K562 (cell line): ENCODE measurements around the gene ADM. TPM values are rescaled to one million over a fixed set of nuclear protein-coding genes. Genes with fewer than 3 reads are reported as not detected.

Source experiments
- ATAC-seq: fragments of 200-7000 bp; cut with Tn5 transposase; 3 replicates; pipeline ENCODE4 v1.9.1; 2020; ENCODE audit warnings: moderate library complexity
- BruUV-seq: library from RNA; stranded (reverse); fragments of 400-500 nt; replicated peaks from 2 replicates; lab custom pipeline; 2021; lab: Mats Ljungman, UMichigan
- CTCF ChIA-PET: fragments of 300-600 bp; formaldehyde crosslinking; extraction: SDS; loops from one replicate; lab custom pipeline; 2021; ENCODE audit warnings: low intra/inter-chr PET ratio; lab: Yijun Ruan, JAX
- POLR2A ChIA-PET: fragments of 300-600, 350-650 bp; sonication (Branson Sonifier 250); formaldehyde crosslinking; extraction: SDS; loops from one replicate; lab custom pipeline; 2021; ENCODE audit warnings: antibody characterized with exemption, inconsistent platforms; lab: Yijun Ruan, JAX
- DNase-seq, 4 experiments: peaks; one replicate each; pipeline versions ENCODE4 v3.0.0 to v3.0.0-alpha.2; 2011 to 2018; ENCODE audit warnings: low spot score in 3 of 4, mixed read lengths in 3 of 4; ENCODE audit errors: extremely low read depth in 1 of 4
- FAIRE-seq: peaks from 2 replicates; lab custom pipeline; 2011; peaks lifted over from hg19 to GRCh38; lab: Jason Lieb, UNC
- H2AFZ ChIP-seq: 2 replicates; pipeline ENCODE4 v1.6.0; 2011; ENCODE audit warnings: low read depth, low read length, control low read depth, inconsistent platforms
- H3K27ac ChIP-seq: fragments of 200-600 bp; 3 replicates; pipeline ENCODE4 v1.8.0; 2011; ENCODE audit warnings: low read depth, mild to moderate bottlenecking, control low read depth, inconsistent platforms, low read length, moderate library complexity, mixed read lengths; ENCODE audit errors: extremely low read depth
- H3K27me3 ChIP-seq, 2 experiments: fragments of 300-600 bp in 1 of 2; 2 replicates in 1 of 2; 3 replicates in 1 of 2; pipeline versions ENCODE4 v1.6.0 to v1.8.0; 2011; ENCODE audit warnings: inconsistent platforms in 2 of 2, low read length in 2 of 2, mild to moderate bottlenecking in 1 of 2, mixed read lengths in 1 of 2, moderate library complexity in 1 of 2; ENCODE audit not compliant: control insufficient read depth in 2 of 2, insufficient read depth in 2 of 2
- H3K36me3 ChIP-seq: fragments of 300-600 bp; 3 replicates; pipeline ENCODE4 v1.8.0; 2011; ENCODE audit warnings: mild to moderate bottlenecking, low read length, inconsistent platforms; ENCODE audit not compliant: control insufficient read depth, insufficient read depth
- H3K4me1 ChIP-seq, 2 experiments: fragments of 200-600 bp in 1 of 2; replicated peaks in 1 of 2; 2 replicates in 1 of 2; 3 replicates in 1 of 2; pipeline versions ENCODE4 v1.5.1 to v1.8.0; 2011; ENCODE audit warnings: inconsistent platforms in 2 of 2, low read length in 2 of 2, mild to moderate bottlenecking in 1 of 2, mixed read lengths in 1 of 2, moderate library complexity in 1 of 2; ENCODE audit not compliant: control insufficient read depth in 2 of 2, insufficient read depth in 2 of 2
- H3K4me2 ChIP-seq: 2 replicates; pipeline ENCODE4 v1.6.1; 2011; ENCODE audit warnings: low read length, control low read depth, inconsistent platforms, mixed read lengths; ENCODE audit not compliant: insufficient read depth
- H3K4me3 ChIP-seq: fragments of 200-600 bp; sonication (generic), shearing (Covaris generic); 2 replicates; pipeline ENCODE4 v1.5.1; 2016; ENCODE audit warnings: control low read depth, inconsistent platforms
- H3K79me2 ChIP-seq: fragments of 200-600 bp; 3 replicates; pipeline ENCODE4 v1.8.0; 2011; ENCODE audit warnings: low read length, inconsistent platforms; ENCODE audit not compliant: control insufficient read depth, insufficient read depth
- H3K9ac ChIP-seq, 2 experiments: 2 replicates each; pipeline versions ENCODE4 v1.6.0 to v1.6.1; 2011; ENCODE audit warnings: low read depth in 2 of 2, low read length in 2 of 2, control low read depth in 1 of 2, inconsistent platforms in 1 of 2, mild to moderate bottlenecking in 1 of 2, mixed read lengths in 1 of 2; ENCODE audit not compliant: insufficient read depth in 1 of 2
- H3K9me1 ChIP-seq: one replicate; pipeline ENCODE4 v1.6.0; 2011; ENCODE audit warnings: inconsistent platforms, mild to moderate bottlenecking, low read length, moderate library complexity; ENCODE audit not compliant: control insufficient read depth, insufficient read depth
- H3K9me3 ChIP-seq: replicated peaks from 2 replicates; pipeline ENCODE4 v1.5.1; 2011; ENCODE audit warnings: low read depth, low read length, inconsistent platforms; ENCODE audit not compliant: control insufficient read depth, insufficient read depth
- H4K20me1 ChIP-seq: replicated peaks from 2 replicates; pipeline ENCODE4 v1.6.1; 2011; ENCODE audit warnings: low read length, inconsistent platforms, mixed read lengths; ENCODE audit not compliant: control insufficient read depth, insufficient read depth
- GABPB2 ChIP-seq: fragments of 250-450 bp; sonication (Bioruptor Pico); conservative IDR thresholded peaks from 2 replicates; pipeline ENCODE4 v1.5.1; 2021; ENCODE audit warnings: mild to moderate bottlenecking
- HNRNPL ChIP-seq: fragments of 200-400 bp; formaldehyde crosslinking; IDR thresholded peaks from 2 replicates; pipeline ENCODE4 v1.6.1; 2017; ENCODE audit warnings: low read depth, mild to moderate bottlenecking, low read length
- ILF3 ChIP-seq: fragments of 450-650 bp; IDR thresholded peaks from 2 replicates; pipeline ENCODE4 v1.6.1; 2018; ENCODE audit warnings: antibody characterized with exemption, mild to moderate bottlenecking, moderate library complexity, borderline replicate concordance
- MCM5 ChIP-seq: fragments of 450-650 bp; IDR thresholded peaks from 2 replicates; pipeline ENCODE4 v1.6.1; 2016; ENCODE audit warnings: low read depth
- NCOA4 ChIP-seq: fragments of 450-650 bp; IDR thresholded peaks from 2 replicates; pipeline ENCODE4 v1.6.1; 2018; ENCODE audit warnings: mild to moderate bottlenecking; ENCODE audit not compliant: partially characterized antibody
- OTX1 ChIP-seq: fragments of 450-650 bp; formaldehyde crosslinking; IDR thresholded peaks from 2 replicates; pipeline ENCODE4 v1.4.0; 2022; ENCODE audit warnings: mild to moderate bottlenecking
- POLR2G ChIP-seq: fragments of 200-400 bp; formaldehyde crosslinking; IDR thresholded peaks from 2 replicates; pipeline ENCODE4 v1.6.1; 2017; ENCODE audit warnings: low read depth, mild to moderate bottlenecking, antibody characterized with exemption, low read length, moderate library complexity
- PURB ChIP-seq: sonication (generic); formaldehyde crosslinking; IDR thresholded peaks from 2 replicates; pipeline ENCODE4 v1.9.0; 2021; ENCODE audit warnings: low read depth, mild to moderate bottlenecking, missing genetic modification reagents
- TARDBP ChIP-seq: fragments of 450-650 bp; IDR thresholded peaks from 2 replicates; pipeline ENCODE4 v1.6.1; 2016
- ZBTB7A ChIP-seq: IDR thresholded peaks from 2 replicates; pipeline ENCODE4 v1.6.1; 2011; ENCODE audit warnings: low read depth, mild to moderate bottlenecking, low read length, moderate library complexity, borderline replicate concordance; ENCODE audit not compliant: control insufficient read depth
- ZNF263 ChIP-seq: sonication (generic); formaldehyde crosslinking; IDR thresholded peaks from 2 replicates; pipeline ENCODE4 v1.8.0; 2022; ENCODE audit warnings: mild to moderate bottlenecking, missing genetic modification reagents, borderline replicate concordance
- ZNF41 ChIP-seq: fragments of 250-450 bp; sonication (Bioruptor Pico); conservative IDR thresholded peaks from 2 replicates; pipeline ENCODE4 v1.4.0; 2020; ENCODE audit warnings: mild to moderate bottlenecking
- WGBS: fragments of 100-300 bp; shearing (Covaris generic); methylation state at CpG from one replicate; pipeline ENCODE4 v1.1.6; 2016; ENCODE audit warnings: low coverage, mixed read lengths; ENCODE audit not compliant: insufficient coverage; ENCODE audit errors: missing lambda C conversion rate; 5-methylcytosine and 5-hydroxymethylcytosine counted together
- in situ Hi-C: fragments of 300-500 bp; cut with MboI; formaldehyde crosslinking; loops from 4 replicates; pipeline ENCODE4 v1.15.0; 2018; ENCODE audit warnings: inconsistent platforms, mixed read lengths
- intact Hi-C: fragments of 100-400 bp; cut with micrococcal nuclease; formaldehyde crosslinking; loops from 2 replicates; pipeline ENCODE4 v1.14.2; 2022
- polyA plus RNA-seq, 8 experiments: library from polyadenylated mRNA; depleted of rRNA in 4 of 8; stranded (reverse) in 5 of 8; unstranded in 3 of 8; fragments of >200 nt; fragmentation: Nextera tagmentation in 2 of 8; fragmentation: Illumina TruSeq in 1 of 8; extraction: Ambion mirVana in 2 of 8; extraction: Trizol in 1 of 8; gene quantifications; 2 replicates each; pipeline versions ENCODE4 v1.2.1 to v1.2.3, GENCODE V29; 2011 to 2014; ENCODE audit warnings: inconsistent platforms in 1 of 8, missing spikeins in 1 of 8
- total RNA-seq, 7 experiments: library from RNA; depleted of rRNA in 6 of 7; stranded (reverse); fragments of >200 nt in 6 of 7; fragmentation: Illumina TruSeq in 2 of 7; extraction: Trizol in 2 of 7; gene quantifications; 2 replicates each; pipeline versions ENCODE4 v1.2.1 to v1.2.3, GENCODE V29; 2011 to 2021; ENCODE audit warnings: low replicate concordance in 1 of 7
- TF ChIP-seq, protein P1 (sequence below), 2 experiments: IDR thresholded peaks in 1 of 2; conservative IDR thresholded peaks in 1 of 2; 2 replicates each; pipeline ENCODE4 v1.6.1; 2016; ENCODE audit warnings: low read depth in 2 of 2, mild to moderate bottlenecking in 1 of 2, missing compliant biosample characterization in 1 of 2, missing genetic modification characterization in 1 of 2, moderate library complexity in 1 of 2
- TF ChIP-seq, protein P2 (sequence below): sonication (generic); formaldehyde crosslinking; IDR thresholded peaks from 2 replicates; pipeline ENCODE4 v1.8.0; 2022; ENCODE audit warnings: mild to moderate bottlenecking, missing genetic modification reagents
- TF ChIP-seq, protein P3 (sequence below): fragments of 450-650 bp; IDR thresholded peaks from one replicate; pipeline ENCODE4 v1.6.1; 2018; ENCODE audit warnings: mild to moderate bottlenecking, moderate library complexity; ENCODE audit not compliant: partially characterized antibody

Gene ADM
- total and polyA plus RNA-seq, 9 of the 15 experiments (the other 6 are each of a cell fraction or from before 2014, with no cell fraction given): 0.23 to 0.49 (median 0.32) TPM; not detected in 6

DNA sequence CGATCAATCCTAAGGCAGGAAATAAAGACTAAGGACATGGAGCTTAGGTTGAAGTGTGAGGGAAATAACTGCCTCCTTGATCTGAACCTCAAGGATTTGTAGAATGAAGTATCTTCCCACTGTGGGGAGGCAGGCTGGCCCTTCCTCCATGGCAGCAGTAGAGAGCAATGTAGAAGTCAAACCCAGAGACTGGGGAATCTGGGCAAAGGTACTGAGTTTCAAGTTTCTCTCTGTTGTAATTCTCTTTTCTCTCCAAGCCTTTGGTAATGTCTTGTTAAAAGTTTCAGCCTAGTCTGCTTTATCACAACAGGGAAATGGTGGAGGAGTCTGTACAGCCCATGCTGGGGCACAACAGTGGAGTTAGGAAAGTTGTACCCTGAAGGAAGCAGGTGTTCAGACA, 49.5 kb downstream of the ADM start:
- peaks cover 2 to 6% of the 10 kb centered on the region in 2 experiments; a peak in 2 of 5 replicates for H3K27me3 ChIP-seq

More for the DNA sequence above, 49.5 kb downstream of the ADM start:
- Histone ChIP-seq H3K4me3 (no peak overlapping the region), H3K79me2 (no peaks in the 10 kb centered on the region), H3K9ac (no peak overlapping the region), H3K36me3 (no peaks in the 10 kb centered on the region), H4K20me1 (no peaks in the 10 kb centered on the region), H3K9me1 (no peaks in the 10 kb centered on the region), H3K4me1 (peaks cover 7 to 10% of the 10 kb centered on the region in 2 experiments; a peak in 3 of 5 replicates), H2AFZ (no peak overlapping the region), H3K27ac (no peak overlapping the region), H3K9me3 (no peaks in the 10 kb centered on the region), H3K4me2 (no peak overlapping the region)
- in situ Hi-C loops: no loop called here
- intact Hi-C loops: no loop called here
- FAIRE-seq (no peak), DNase-seq (no peak), ATAC-seq (no peak)
- TF ChIP-seq POLR2G (no peak), ZNF41 (no peak), TARDBP (no peak), ZNF263 (CRISPR knock-in tag) (no peak), ILF3 (no peak), PURB (CRISPR knock-in tag) (no peak), GABPB2 (CRISPR knock-in tag) (no peak), OTX1 (CRISPR knock-in tag) (no peak), ZBTB7A (no peak), MCM5 (no peak), HNRNPL (no peak), NCOA4 (no peak)
- TF ChIP-seq, protein P1, sequence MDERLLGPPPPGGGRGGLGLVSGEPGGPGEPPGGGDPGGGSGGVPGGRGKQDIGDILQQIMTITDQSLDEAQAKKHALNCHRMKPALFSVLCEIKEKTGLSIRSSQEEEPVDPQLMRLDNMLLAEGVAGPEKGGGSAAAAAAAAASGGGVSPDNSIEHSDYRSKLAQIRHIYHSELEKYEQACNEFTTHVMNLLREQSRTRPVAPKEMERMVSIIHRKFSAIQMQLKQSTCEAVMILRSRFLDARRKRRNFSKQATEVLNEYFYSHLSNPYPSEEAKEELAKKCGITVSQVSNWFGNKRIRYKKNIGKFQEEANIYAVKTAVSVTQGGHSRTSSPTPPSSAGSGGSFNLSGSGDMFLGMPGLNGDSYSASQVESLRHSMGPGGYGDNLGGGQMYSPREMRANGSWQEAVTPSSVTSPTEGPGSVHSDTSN (CRISPR knock-in tag; IDR thresholded peaks at IDR 0.05; ENCODE audit: low read depth): no peak
- TF ChIP-seq, protein P1 (tag; conservative IDR thresholded peaks at IDR 0.05; ENCODE audit: low read depth): no peak
- TF ChIP-seq, protein P2, sequence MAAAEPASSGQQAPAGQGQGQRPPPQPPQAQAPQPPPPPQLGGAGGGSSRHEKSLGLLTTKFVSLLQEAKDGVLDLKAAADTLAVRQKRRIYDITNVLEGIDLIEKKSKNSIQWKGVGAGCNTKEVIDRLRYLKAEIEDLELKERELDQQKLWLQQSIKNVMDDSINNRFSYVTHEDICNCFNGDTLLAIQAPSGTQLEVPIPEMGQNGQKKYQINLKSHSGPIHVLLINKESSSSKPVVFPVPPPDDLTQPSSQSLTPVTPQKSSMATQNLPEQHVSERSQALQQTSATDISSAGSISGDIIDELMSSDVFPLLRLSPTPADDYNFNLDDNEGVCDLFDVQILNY (CRISPR knock-in tag): no peak
- TF ChIP-seq, protein P3, sequence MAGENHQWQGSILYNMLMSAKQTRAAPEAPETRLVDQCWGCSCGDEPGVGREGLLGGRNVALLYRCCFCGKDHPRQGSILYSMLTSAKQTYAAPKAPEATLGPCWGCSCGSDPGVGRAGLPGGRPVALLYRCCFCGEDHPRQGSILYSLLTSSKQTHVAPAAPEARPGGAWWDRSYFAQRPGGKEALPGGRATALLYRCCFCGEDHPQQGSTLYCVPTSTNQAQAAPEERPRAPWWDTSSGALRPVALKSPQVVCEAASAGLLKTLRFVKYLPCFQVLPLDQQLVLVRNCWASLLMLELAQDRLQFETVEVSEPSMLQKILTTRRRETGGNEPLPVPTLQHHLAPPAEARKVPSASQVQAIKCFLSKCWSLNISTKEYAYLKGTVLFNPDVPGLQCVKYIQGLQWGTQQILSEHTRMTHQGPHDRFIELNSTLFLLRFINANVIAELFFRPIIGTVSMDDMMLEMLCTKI: no peak
- WGBS: 6% methylated on average over 1 of the region's 1 CpG
- CTCF ChIA-PET: no interaction called here
- BruUV-seq: no TSS peak
- POLR2A ChIA-PET: no interaction called here
